ENCODE measurements around the gene GRIN2C. TPM values are rescaled to one million over a fixed set of nuclear protein-coding genes. Genes with fewer than 3 reads are reported as not detected.
A peak's percentile ranks its signal among the peaks of the same experiment; 100 is the strongest.

GRIN2C gene
- total and polyA plus RNA-seq, 2 donors (not counting 3 experiments of a cell fraction or from before 2014, with no cell fraction given) = 0.04 to 0.60 TPM

DNA sequence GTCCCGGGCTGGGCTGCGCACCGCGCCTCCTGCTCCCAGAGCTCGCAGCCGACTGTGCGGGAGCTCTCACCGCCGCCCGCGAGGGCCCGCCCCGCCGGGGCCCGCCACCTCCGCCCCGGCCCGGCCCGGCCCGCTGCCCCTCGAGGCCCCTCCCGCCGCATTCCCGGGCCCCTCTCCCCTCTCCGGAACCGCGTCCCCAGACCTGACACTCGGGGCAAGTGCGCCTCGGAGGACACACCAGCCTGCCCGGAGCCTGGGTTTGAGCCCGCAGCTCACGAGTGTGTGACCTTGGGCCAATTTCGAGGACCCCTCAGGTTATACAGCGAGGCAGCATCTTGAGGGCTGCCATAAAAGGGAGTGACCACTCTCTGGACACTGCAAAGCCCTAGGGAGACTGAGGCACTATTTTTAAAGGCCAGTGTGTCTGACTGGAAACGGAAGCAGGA, 2.0 kb upstream of the GRIN2C start:
- H3K9me1 ChIP-seq (replicated peaks; ENCODE audit: control insufficient read depth, extremely low read depth, insufficient read depth, low read length) = no peaks in the 10 kb centered on the region
- no peaks in the 10 kb centered on the region for H3K79me2 ChIP-seq (ENCODE audit: control insufficient read depth, insufficient read depth, low read length)
- FAIRE-seq (no peak), DNase-seq (ENCODE audit: low read depth, low spot score) (no peak)
- H3K27me3 ChIP-seq (ENCODE audit: control insufficient read depth in 2 of 2, insufficient read depth in 2 of 2, low read length in 2 of 2) = peaks cover 35% of the 10 kb centered on the region in 2 experiments
- BruUV-seq (replicated peaks) = no TSS peak
- dilution Hi-C loops (cut with MboI; ENCODE audit: extremely low pct_ligation_motif_present, low sequenced_read_pairs) (no loop called here), intact Hi-C loops (cut with micrococcal nuclease) (loop anchor here (1.0 kb wide), 4 partner anchors 18 to 117 kb away; partner anchors contain the start of gene NHERF1)
- H3K36me3 ChIP-seq (ENCODE audit: control insufficient read depth in 2 of 2, extremely low read depth in 1 of 2, insufficient read depth in 2 of 2, low read length in 2 of 2) = no peaks in the 10 kb centered on the region
- no peaks in the 10 kb centered on the region for H4K20me1 ChIP-seq (replicated peaks; ENCODE audit: control insufficient read depth, extremely low read depth, insufficient read depth, low read length)
- no peak overlapping the region for H3K4me3 ChIP-seq (replicated peaks in 1 of 3; ENCODE audit: insufficient read depth in 1 of 3, low read depth in 1 of 3, low read length in 3 of 3)
- TF ChIP-seq MYC (IDR thresholded peaks at IDR 0.05; ENCODE audit: low read depth, low read length) (no peak), EZH2 (IDR thresholded peaks at IDR 0.05; ENCODE audit: borderline replicate concordance, low read depth, low read length, severe bottlenecking) (peak; percentile 60), FOS (IDR thresholded peaks at IDR 0.05; ENCODE audit: borderline replicate concordance, insufficient read depth, low read length) (no peak)
- H3K4me1 ChIP-seq (ENCODE audit: control insufficient read depth, extremely low read depth, insufficient read depth, low read length) = peaks cover 7% of the 10 kb centered on the region
- H3K9me3 ChIP-seq (replicated peaks; ENCODE audit: control insufficient read depth, insufficient read depth, low read length) = no peaks in the 10 kb centered on the region
- ChIA-PET POLR2A (interaction anchor here (1.3 kb wide), 1 partner anchor 11 kb away, joined by 6 read pairs; the partner anchor contains the start of gene FDXR), CTCF (interaction anchor here (0.9 to 14.2 kb wide), 21 partner anchors 9 to 204 kb away, joined by 3 to 325 read pairs (median 7); partner anchors contain the start of genes FDXR and NAT9)
- no peak overlapping the region for H2AFZ ChIP-seq (ENCODE audit: low read depth, low read length)
- H3K9ac ChIP-seq (replicated peaks; ENCODE audit: extremely low read depth, insufficient read depth, low read length) = no peak overlapping the region
- H3K4me2 ChIP-seq (ENCODE audit: insufficient read depth, low read length) = no peak overlapping the region
- H3K27ac ChIP-seq (ENCODE audit: insufficient read depth, low read depth, low read length) = no peak overlapping the region

DNA sequence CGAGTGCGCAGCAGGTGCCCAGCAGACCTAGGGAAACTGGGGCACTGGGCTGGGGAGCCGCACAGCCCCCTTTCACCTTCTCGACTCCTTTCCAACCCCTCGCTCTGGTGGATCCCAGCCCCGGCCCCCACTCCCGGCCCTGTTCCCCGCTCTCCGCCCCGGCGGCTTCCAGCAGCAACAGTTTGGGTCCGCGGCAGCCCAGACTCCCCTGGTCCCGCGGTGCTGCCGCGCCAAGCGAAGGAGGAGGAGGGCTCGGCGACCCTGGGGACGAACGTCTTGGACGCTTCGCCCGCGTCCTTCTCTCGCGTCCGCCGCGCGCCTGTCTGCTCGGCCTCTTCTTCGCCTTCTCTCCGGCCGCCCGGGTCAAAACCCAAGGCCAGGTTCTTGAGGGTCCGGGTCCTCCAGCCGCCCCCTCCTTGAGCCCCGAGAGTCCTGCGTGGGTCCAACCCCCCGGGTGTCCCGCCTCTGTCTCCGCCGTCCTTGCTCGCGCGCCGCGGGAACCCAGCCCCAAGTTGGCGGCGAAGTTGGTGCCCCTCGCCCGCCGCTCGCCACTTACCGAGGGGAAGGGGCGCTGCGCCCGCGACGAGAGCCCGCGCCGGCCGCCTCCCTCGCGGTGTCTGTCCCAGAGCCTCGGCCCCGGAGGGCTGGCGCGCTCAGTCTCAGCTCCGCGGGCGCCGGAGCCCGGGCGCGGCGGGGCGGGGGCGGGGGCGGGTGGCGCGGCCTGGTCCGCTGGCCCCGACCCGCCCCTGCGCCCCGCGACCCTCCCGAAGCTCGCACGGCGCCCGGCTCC, 1.4 kb upstream of the GRIN2C start:
- Histone ChIP-seq H3K27me3 (ENCODE audit: control insufficient read depth in 2 of 2, insufficient read depth in 2 of 2, low read length in 2 of 2) (peaks cover 35 to 38% of the 10 kb centered on the region in 2 experiments), H3K4me1 (ENCODE audit: control insufficient read depth, extremely low read depth, insufficient read depth, low read length) (peaks cover 7% of the 10 kb centered on the region), H3K79me2 (ENCODE audit: control insufficient read depth, insufficient read depth, low read length) (no peaks in the 10 kb centered on the region), H3K4me3 (replicated peaks in 1 of 3; ENCODE audit: insufficient read depth in 1 of 3, low read depth in 1 of 3, low read length in 3 of 3) (no peak overlapping the region), H3K9ac (replicated peaks; ENCODE audit: extremely low read depth, insufficient read depth, low read length) (no peak overlapping the region), H4K20me1 (replicated peaks; ENCODE audit: control insufficient read depth, extremely low read depth, insufficient read depth, low read length) (no peaks in the 10 kb centered on the region), H3K9me1 (replicated peaks; ENCODE audit: control insufficient read depth, extremely low read depth, insufficient read depth, low read length) (no peaks in the 10 kb centered on the region), H3K9me3 (replicated peaks; ENCODE audit: control insufficient read depth, insufficient read depth, low read length) (no peaks in the 10 kb centered on the region), H2AFZ (ENCODE audit: low read depth, low read length) (no peak overlapping the region), H3K36me3 (ENCODE audit: control insufficient read depth in 2 of 2, extremely low read depth in 1 of 2, insufficient read depth in 2 of 2, low read length in 2 of 2) (no peaks in the 10 kb centered on the region), H3K4me2 (ENCODE audit: insufficient read depth, low read length) (no peak overlapping the region), H3K27ac (ENCODE audit: insufficient read depth, low read depth, low read length) (no peak overlapping the region)
- no TSS peak for BruUV-seq (replicated peaks)
- intact Hi-C loops (cut with micrococcal nuclease) (loop anchor here (1.0 kb wide), 1 partner anchor 18 kb away; no protein-coding TSS in a partner anchor), dilution Hi-C loops (cut with MboI; ENCODE audit: extremely low pct_ligation_motif_present, low sequenced_read_pairs) (no loop called here)
- DNase-seq (ENCODE audit: low read depth, low spot score) = no peak
- no peak for FAIRE-seq
- ChIA-PET CTCF (interaction anchor here (1.4 to 14.2 kb wide), 15 partner anchors 9 to 203 kb away, joined by 3 to 325 read pairs (median 14); partner anchors contain the start of genes FDXR and NAT9), POLR2A (no interaction called here)
- TF ChIP-seq, protein P1, sequence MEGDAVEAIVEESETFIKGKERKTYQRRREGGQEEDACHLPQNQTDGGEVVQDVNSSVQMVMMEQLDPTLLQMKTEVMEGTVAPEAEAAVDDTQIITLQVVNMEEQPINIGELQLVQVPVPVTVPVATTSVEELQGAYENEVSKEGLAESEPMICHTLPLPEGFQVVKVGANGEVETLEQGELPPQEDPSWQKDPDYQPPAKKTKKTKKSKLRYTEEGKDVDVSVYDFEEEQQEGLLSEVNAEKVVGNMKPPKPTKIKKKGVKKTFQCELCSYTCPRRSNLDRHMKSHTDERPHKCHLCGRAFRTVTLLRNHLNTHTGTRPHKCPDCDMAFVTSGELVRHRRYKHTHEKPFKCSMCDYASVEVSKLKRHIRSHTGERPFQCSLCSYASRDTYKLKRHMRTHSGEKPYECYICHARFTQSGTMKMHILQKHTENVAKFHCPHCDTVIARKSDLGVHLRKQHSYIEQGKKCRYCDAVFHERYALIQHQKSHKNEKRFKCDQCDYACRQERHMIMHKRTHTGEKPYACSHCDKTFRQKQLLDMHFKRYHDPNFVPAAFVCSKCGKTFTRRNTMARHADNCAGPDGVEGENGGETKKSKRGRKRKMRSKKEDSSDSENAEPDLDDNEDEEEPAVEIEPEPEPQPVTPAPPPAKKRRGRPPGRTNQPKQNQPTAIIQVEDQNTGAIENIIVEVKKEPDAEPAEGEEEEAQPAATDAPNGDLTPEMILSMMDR (IDR thresholded peaks at IDR 0.05; ENCODE audit: extremely low read depth in 1 of 2, insufficient read depth in 1 of 2, low read depth in 1 of 2, low read length in 2 of 2) = no peak
- TF ChIP-seq EZH2 (IDR thresholded peaks at IDR 0.05; ENCODE audit: borderline replicate concordance, low read depth, low read length, severe bottlenecking) = peak; percentile 95
- TF ChIP-seq, protein P2, sequence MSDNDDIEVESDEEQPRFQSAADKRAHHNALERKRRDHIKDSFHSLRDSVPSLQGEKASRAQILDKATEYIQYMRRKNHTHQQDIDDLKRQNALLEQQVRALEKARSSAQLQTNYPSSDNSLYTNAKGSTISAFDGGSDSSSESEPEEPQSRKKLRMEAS (IDR thresholded peaks at IDR 0.05; ENCODE audit: insufficient read depth, insufficient read length) = no peak
- TF ChIP-seq MYC (IDR thresholded peaks at IDR 0.05; ENCODE audit: low read depth, low read length) = no peak
- TF ChIP-seq POLR2A (IDR thresholded peaks at IDR 0.05; ENCODE audit: low read depth, low read length) = no peak
